H9 (cell line): Measurements from ENCODE around the gene CD93. TPM values are rescaled to one million over a fixed set of nuclear protein-coding genes. Genes with fewer than 3 reads are reported as not detected.

Experiments
- DNase-seq: peaks from one replicate; pipeline ENCODE4 v3.0.0-alpha.2; 2017
- H2AFZ ChIP-seq: one replicate; pipeline ENCODE4 v1.6.1; 2013; ENCODE audit warnings: mild to moderate bottlenecking, low read length, control low read depth, moderate library complexity
- H2AK5ac ChIP-seq: 2 replicates; pipeline ENCODE4 v1.6.1; 2013; ENCODE audit warnings: low read length, control low read depth, mixed read lengths; ENCODE audit not compliant: insufficient read length
- H2BK120ac ChIP-seq: one replicate; pipeline ENCODE4 v1.6.1; 2013; ENCODE audit warnings: low read depth, mild to moderate bottlenecking, low read length, control low read depth, inconsistent platforms; ENCODE audit not compliant: poor library complexity, severe bottlenecking
- H2BK12ac ChIP-seq: 2 replicates; pipeline ENCODE4 v1.6.1; 2013; ENCODE audit warnings: low read length, control low read depth, mixed read lengths, low read depth; ENCODE audit not compliant: insufficient read length
- H2BK15ac ChIP-seq: 2 replicates; pipeline ENCODE4 v1.6.1; 2013; ENCODE audit warnings: low read depth, low read length, control low read depth
- H2BK20ac ChIP-seq: one replicate; pipeline ENCODE4 v1.6.1; 2013; ENCODE audit warnings: low read depth, mild to moderate bottlenecking, low read length, control low read depth, inconsistent platforms; ENCODE audit not compliant: poor library complexity, severe bottlenecking
- H2BK5ac ChIP-seq: 2 replicates; pipeline ENCODE4 v1.6.1; 2013; ENCODE audit warnings: low read length, control low read depth, mixed read lengths; ENCODE audit not compliant: insufficient read length
- H3K14ac ChIP-seq: 2 replicates; pipeline ENCODE4 v1.6.1; 2013; ENCODE audit warnings: low read length, control low read depth; ENCODE audit not compliant: insufficient read depth
- H3K18ac ChIP-seq: 2 replicates; pipeline ENCODE4 v1.6.1; 2013; ENCODE audit warnings: low read depth, mild to moderate bottlenecking, mixed read lengths, low read length, control low read depth; ENCODE audit not compliant: insufficient read length
- H3K23ac ChIP-seq: 2 replicates; pipeline ENCODE4 v1.6.1; 2013; ENCODE audit warnings: low read length, control low read depth, mixed read lengths, low read depth; ENCODE audit not compliant: insufficient read length
- H3K23me2 ChIP-seq: 2 replicates; pipeline ENCODE4 v1.6.1; 2013; ENCODE audit warnings: low read depth, mild to moderate bottlenecking, mixed read lengths, low read length, control low read depth; ENCODE audit not compliant: insufficient read length, poor library complexity, severe bottlenecking
- H3K27ac ChIP-seq: 2 replicates; pipeline ENCODE4 v1.5.1; 2013; ENCODE audit warnings: low read length, control low read depth, mixed read lengths, low read depth; ENCODE audit not compliant: insufficient read length
- H3K27me3 ChIP-seq: 2 replicates; pipeline ENCODE4 v1.6.1; 2013; ENCODE audit warnings: low read length, control low read depth, inconsistent platforms; ENCODE audit not compliant: insufficient read depth
- H3K4ac ChIP-seq: 2 replicates; pipeline ENCODE4 v1.6.1; 2013; ENCODE audit warnings: low read depth, mild to moderate bottlenecking, control low read depth, inconsistent platforms, low read length, moderate library complexity
- H3K4me1 ChIP-seq: 2 replicates; pipeline ENCODE4 v1.6.1; 2013; ENCODE audit warnings: low read length, control low read depth, inconsistent platforms; ENCODE audit not compliant: insufficient read depth
- H3K4me2 ChIP-seq: 2 replicates; pipeline ENCODE4 v1.6.1; 2013; ENCODE audit warnings: low read length, control low read depth, mixed read lengths; ENCODE audit not compliant: insufficient read length, insufficient read depth
- H3K56ac ChIP-seq: 2 replicates; pipeline ENCODE4 v1.6.1; 2013; ENCODE audit warnings: low read depth, mild to moderate bottlenecking, mixed read lengths, low read length, control low read depth; ENCODE audit not compliant: insufficient read length
- H3K79me1 ChIP-seq: 2 replicates; pipeline ENCODE4 v1.6.1; 2013; ENCODE audit warnings: low read depth, mild to moderate bottlenecking, moderate library complexity, low read length, control low read depth, inconsistent platforms; ENCODE audit not compliant: insufficient read depth, poor library complexity, severe bottlenecking
- H3K79me2 ChIP-seq: 2 replicates; pipeline ENCODE4 v1.6.1; 2013; ENCODE audit warnings: low read length, control low read depth, inconsistent platforms; ENCODE audit not compliant: insufficient read depth
- H3K9ac ChIP-seq: 2 replicates; pipeline ENCODE4 v1.6.1; 2013; ENCODE audit warnings: low read length, control low read depth, mixed read lengths; ENCODE audit not compliant: insufficient read length; ENCODE audit errors: extremely low read depth
- H3K9me3 ChIP-seq: one replicate; pipeline ENCODE4 v1.6.1; 2013; ENCODE audit warnings: low read depth, low read length, inconsistent platforms; ENCODE audit not compliant: control insufficient read depth
- H3T11ph ChIP-seq: one replicate; pipeline ENCODE4 v1.6.1; 2013; ENCODE audit warnings: mild to moderate bottlenecking, low read length, control low read depth, inconsistent platforms
- H4K20me1 ChIP-seq: one replicate; pipeline ENCODE4 v1.6.1; 2013; ENCODE audit not compliant: control insufficient read depth, insufficient read length, insufficient read depth
- H4K5ac ChIP-seq: 2 replicates; pipeline ENCODE4 v1.6.1; 2013; ENCODE audit warnings: low read depth, mild to moderate bottlenecking, mixed read lengths, low read length, control low read depth; ENCODE audit not compliant: insufficient read length
- H4K8ac ChIP-seq: replicated peaks from 2 replicates; pipeline ENCODE4 v1.6.1; 2013; ENCODE audit warnings: low read length, control low read depth, mixed read lengths, low read depth; ENCODE audit not compliant: insufficient read length
- H4K91ac ChIP-seq: 2 replicates; pipeline ENCODE4 v1.6.1; 2013; ENCODE audit warnings: low read depth, mild to moderate bottlenecking, moderate library complexity, mixed read lengths, low read length, control low read depth; ENCODE audit not compliant: insufficient read length
- H3K27ac Mint-ChIP-seq, 3 experiments: 2 replicates in 2 of 3; 3 replicates in 1 of 3; pipeline ENCODE4 v1.8.0; 2020 to 2021; ENCODE audit warnings: mixed read lengths in 3 of 3, mild to moderate bottlenecking in 1 of 3, moderate library complexity in 1 of 3
- H3K27me3 Mint-ChIP-seq: 2 replicates; pipeline ENCODE4 v1.8.0; 2021; ENCODE audit warnings: low read depth, mild to moderate bottlenecking, moderate library complexity, mixed read lengths
- H3K36me3 Mint-ChIP-seq, 3 experiments: 2 replicates in 2 of 3; 3 replicates in 1 of 3; pipeline ENCODE4 v1.8.0; 2020 to 2021; ENCODE audit warnings: low read depth in 3 of 3, mixed read lengths in 3 of 3; ENCODE audit not compliant: insufficient read depth in 1 of 3
- H3K4me1 Mint-ChIP-seq, 2 experiments: 2 replicates each; pipeline ENCODE4 v1.8.0; 2020; ENCODE audit warnings: mixed read lengths in 2 of 2
- H3K4me3 Mint-ChIP-seq, 2 experiments: 2 replicates in 1 of 2; 3 replicates in 1 of 2; pipeline ENCODE4 v1.8.0; 2020 to 2021; ENCODE audit warnings: mild to moderate bottlenecking in 2 of 2, mixed read lengths in 2 of 2, moderate library complexity in 1 of 2
- H3K9me3 Mint-ChIP-seq, 2 experiments: 2 replicates in 1 of 2; 3 replicates in 1 of 2; pipeline ENCODE4 v1.8.0; 2020; ENCODE audit warnings: mild to moderate bottlenecking in 2 of 2, mixed read lengths in 2 of 2, moderate library complexity in 1 of 2
- WGBS: extraction: QIAGEN DNeasy Blood & Tissue Kit; methylation state at CpG from one replicate; pipeline ENCODE4 v1.1.7; 2013; ENCODE audit warnings: missing lambda C conversion rate, low lambda C conversion rate, mixed read lengths; ENCODE audit not compliant: insufficient read length; ENCODE audit errors: extremely low coverage; 5-methylcytosine and 5-hydroxymethylcytosine counted together
- total RNA-seq: library from RNA; stranded (reverse); gene quantifications from 2 replicates; pipeline ENCODE4 v1.2.1, GENCODE V29; 2021
- TF ChIP-seq, protein P1 (sequence below): fragments of 200-600 bp; sonication (generic); conservative IDR thresholded peaks from 3 replicates; pipeline ENCODE4 v1.8.0; 2021; ENCODE audit warnings: antibody characterized with exemption, mild to moderate bottlenecking

Gene CD93
- total RNA-seq, 1 experiment from 2014 or later: not detected

GRCh38 chr20:23060629-23061028, 25.5 kb downstream of the CD93 start:
- no peak overlapping the region for H2BK12ac ChIP-seq
- H3K4ac ChIP-seq: no peak overlapping the region
- no peak overlapping the region for H3K18ac ChIP-seq
- no peak for DNase-seq
- no peak overlapping the region for H3K4me3 Mint-ChIP-seq
- H3K27ac ChIP-seq: no peak overlapping the region
- H4K20me1 ChIP-seq: no peaks in the 10 kb centered on the region
- H4K8ac ChIP-seq: no peak overlapping the region
- no peak overlapping the region for H4K5ac ChIP-seq
- no peak overlapping the region; a peak in 2 of 7 replicates for H3K27ac Mint-ChIP-seq
- TF ChIP-seq, protein P1, sequence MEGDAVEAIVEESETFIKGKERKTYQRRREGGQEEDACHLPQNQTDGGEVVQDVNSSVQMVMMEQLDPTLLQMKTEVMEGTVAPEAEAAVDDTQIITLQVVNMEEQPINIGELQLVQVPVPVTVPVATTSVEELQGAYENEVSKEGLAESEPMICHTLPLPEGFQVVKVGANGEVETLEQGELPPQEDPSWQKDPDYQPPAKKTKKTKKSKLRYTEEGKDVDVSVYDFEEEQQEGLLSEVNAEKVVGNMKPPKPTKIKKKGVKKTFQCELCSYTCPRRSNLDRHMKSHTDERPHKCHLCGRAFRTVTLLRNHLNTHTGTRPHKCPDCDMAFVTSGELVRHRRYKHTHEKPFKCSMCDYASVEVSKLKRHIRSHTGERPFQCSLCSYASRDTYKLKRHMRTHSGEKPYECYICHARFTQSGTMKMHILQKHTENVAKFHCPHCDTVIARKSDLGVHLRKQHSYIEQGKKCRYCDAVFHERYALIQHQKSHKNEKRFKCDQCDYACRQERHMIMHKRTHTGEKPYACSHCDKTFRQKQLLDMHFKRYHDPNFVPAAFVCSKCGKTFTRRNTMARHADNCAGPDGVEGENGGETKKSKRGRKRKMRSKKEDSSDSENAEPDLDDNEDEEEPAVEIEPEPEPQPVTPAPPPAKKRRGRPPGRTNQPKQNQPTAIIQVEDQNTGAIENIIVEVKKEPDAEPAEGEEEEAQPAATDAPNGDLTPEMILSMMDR: no peak
- H2AK5ac ChIP-seq: no peak overlapping the region
- no peak overlapping the region for H3K14ac ChIP-seq
- H3K79me1 ChIP-seq: no peaks in the 10 kb centered on the region
- H2BK15ac ChIP-seq: no peak overlapping the region
- no peak overlapping the region for H3K23ac ChIP-seq
- peaks cover 3% of the 10 kb centered on the region; the same call in 1 of the 2 replicates for H3K4me1 ChIP-seq
- H3K9ac ChIP-seq: no peak overlapping the region
- H2BK20ac ChIP-seq: no peak overlapping the region
- H2BK5ac ChIP-seq: no peak overlapping the region
- peaks cover 21 to 35% of the 10 kb centered on the region in 2 experiments for H3K4me1 Mint-ChIP-seq
- no peaks in the 10 kb centered on the region for H3K27me3 ChIP-seq
- WGBS: no CpG with 5 or more reads among the region's 4 CpGs
- H3K27me3 Mint-ChIP-seq: no peaks in the 10 kb centered on the region; the same call in none of the 2 replicates
- H3K9me3 Mint-ChIP-seq: peaks cover 0 to 3% of the 10 kb centered on the region in 2 experiments; a peak in 1 of 5 replicates
- no peak overlapping the region for H4K91ac ChIP-seq
- no peak overlapping the region for H3K56ac ChIP-seq
- no peaks in the 10 kb centered on the region for H3K79me2 ChIP-seq
- H2AFZ ChIP-seq: no peak overlapping the region
- no peak overlapping the region for H2BK120ac ChIP-seq
- H3T11ph ChIP-seq: no peak overlapping the region
- no peaks in the 10 kb centered on the region for H3K23me2 ChIP-seq
- no peaks in the 10 kb centered on the region for H3K9me3 ChIP-seq
- no peaks in the 10 kb centered on the region for H3K36me3 Mint-ChIP-seq
- H3K4me2 ChIP-seq: no peak overlapping the region
